NCI-H1436 (cell line): ENCODE results near the gene RALY.
"Not testable (repeated sequence)": the region's sequence is repeated elsewhere in the genome, so short reads cannot be mapped to it uniquely, and the experiment has no call there.

Experiments
- DNase-seq: peaks from one replicate; lab custom pipeline; 2025; lab: John Stamatoyannopoulos, UW

Gene RALY

GRCh38 chr20:34109442-34109841, 115.7 kb downstream of the RALY start:
- DNase-seq: no peak

- no peak for DNase-seq
Observed at GRCh38 chr20:34110025-34110744, 116.5 kb downstream of the RALY start.

GRCh38 chr20:34110745-34111641, 117.3 kb downstream of the RALY start:
- DNase-seq: no peak

- peak; percentile 97 for DNase-seq
Observed at GRCh38 chr20:34111702-34112599, 118.2 kb downstream of the RALY start, which contains the start of gene EIF2S2. Gene EIF2S2, minus strand, starts transcription at chr20:34112243. Its CDS starts 133 bp downstream, at chr20:34112110.

- DNase-seq: peak; percentile 48
Observed at GRCh38 chr20:34112600-34113101, 118.9 kb downstream of the RALY start.

GRCh38 chr20:34114809-34115208, 121.1 kb downstream of the RALY start:
- DNase-seq: no peak

- no peak for DNase-seq
Observed at GRCh38 chr20:34115232-34115631, 121.5 kb downstream of the RALY start.

GRCh38 chr20:34120213-34120612, 126.5 kb downstream of the RALY start:
- DNase-seq: no peak

GRCh38 chr20:34122274-34122980, 128.7 kb downstream of the RALY start:
- DNase-seq: no peak

GRCh38 chr20:34123309-34123708, 129.6 kb downstream of the RALY start:
- no peak for DNase-seq

- DNase-seq: no peak
Observed at GRCh38 chr20:34124469-34125249, 130.9 kb downstream of the RALY start.

- no peak for DNase-seq
Observed at GRCh38 chr20:34127792-34128191, 134.1 kb downstream of the RALY start.

- DNase-seq: peak; percentile 73
Observed at GRCh38 chr20:34129518-34130162, 135.9 kb downstream of the RALY start.

GRCh38 chr20:34131491-34131890, 137.8 kb downstream of the RALY start:
- no peak for DNase-seq

- not testable (repeated sequence) for DNase-seq
Observed at GRCh38 chr20:34132491-34132890, 138.8 kb downstream of the RALY start.

- not testable (repeated sequence) for DNase-seq
Observed at GRCh38 chr20:34132943-34133342, 139.2 kb downstream of the RALY start.

- not testable (repeated sequence) for DNase-seq
Observed at GRCh38 chr20:34133365-34133860, 139.7 kb downstream of the RALY start.
